H1 (cell line): ENCODE measurements around the gene ASPG.

ENCODE experiments used
- CTCF ChIP-seq, 3 experiments: IDR thresholded peaks; 1 replicate in 2 of 3; 2 replicates in 1 of 3; pipeline versions ENCODE4 v1.5.1 to v1.6.1; 2011; ENCODE audit warnings: low read length in 3 of 3, mild to moderate bottlenecking in 3 of 3, inconsistent platforms in 2 of 3, low read depth in 1 of 3, moderate library complexity in 1 of 3; ENCODE audit not compliant: insufficient read depth in 1 of 3; ENCODE audit errors: control extremely low read depth in 1 of 3
- EGR1 ChIP-seq: IDR thresholded peaks from 2 replicates; pipeline ENCODE4 v1.6.1; 2011; ENCODE audit warnings: low read depth, low read length, borderline replicate concordance
- EZH2 ChIP-seq: fragments of 200-600 bp; sonication (generic); IDR thresholded peaks from 2 replicates; pipeline ENCODE4 v1.7.1; 2012; ENCODE audit warnings: low read depth, mild to moderate bottlenecking, moderate library complexity, low read length, inconsistent platforms; ENCODE audit not compliant: severe bottlenecking
- GTF2F1 ChIP-seq: IDR thresholded peaks from 2 replicates; pipeline ENCODE4 v1.6.1; 2012; ENCODE audit warnings: low read depth, low read length, improper control_type of control experiment, borderline replicate concordance
- MAFK ChIP-seq: IDR thresholded peaks from 2 replicates; pipeline ENCODE4 v1.6.1; 2012; ENCODE audit warnings: low read depth, mild to moderate bottlenecking, improper control_type of control experiment, low read length
- MAX ChIP-seq: IDR thresholded peaks from 2 replicates; pipeline ENCODE4 v1.6.1; 2012; ENCODE audit warnings: inconsistent platforms
- NRF1 ChIP-seq: IDR thresholded peaks from 2 replicates; pipeline ENCODE4 v1.6.1; 2011; ENCODE audit warnings: mild to moderate bottlenecking, low read depth, low read length, improper control_type of control experiment
- POLR2A ChIP-seq, 2 experiments: IDR thresholded peaks; 1 replicate in 1 of 2; 2 replicates in 1 of 2; pipeline ENCODE4 v1.6.1; 2011; ENCODE audit warnings: low read depth in 2 of 2, low read length in 2 of 2, mild to moderate bottlenecking in 2 of 2; ENCODE audit errors: control extremely low read depth in 1 of 2
- POLR2AphosphoS5 ChIP-seq: IDR thresholded peaks from 2 replicates; pipeline ENCODE4 v1.6.1; 2011; ENCODE audit warnings: low read depth, low read length
- POU5F1 ChIP-seq: IDR thresholded peaks from 2 replicates; pipeline ENCODE4 v1.6.1; 2011; ENCODE audit warnings: low read depth, mild to moderate bottlenecking, low read length, moderate library complexity
- SP1 ChIP-seq: IDR thresholded peaks from 2 replicates; pipeline ENCODE4 v1.6.1; 2011; ENCODE audit warnings: low read depth, low read length
- TAF1 ChIP-seq: IDR thresholded peaks from 2 replicates; pipeline ENCODE4 v1.6.1; 2011; ENCODE audit warnings: mild to moderate bottlenecking, low read depth, low read length
- USF2 ChIP-seq: IDR thresholded peaks from 2 replicates; pipeline ENCODE4 v1.6.1; 2011; ENCODE audit warnings: low read length, improper control_type of control experiment

GRCh38 chr14:104094709-104095425, 9.4 kb downstream of the ASPG start:
- TF ChIP-seq SP1 (no peak), POLR2AphosphoS5 (no peak), CTCF (IDR thresholded peaks at IDR 0.05; ENCODE audit: control extremely low read depth in 1 of 3, insufficient read depth in 1 of 3, low read depth in 1 of 3, low read length in 3 of 3) (peak in 2 of 3 experiments; percentile 87 to 94; a peak in 3 of 4 replicates), NRF1 (no peak), MAFK (no peak), POU5F1 (no peak), POLR2A (IDR thresholded peaks at IDR 0.05; ENCODE audit: control extremely low read depth in 1 of 2, low read depth in 2 of 2, low read length in 2 of 2) (no peak), EZH2 (no peak), USF2 (no peak), EGR1 (no peak), TAF1 (no peak), GTF2F1 (no peak), MAX (peak; percentile 30; the same call in 1 of the 2 replicates)
